ENCODE results near the gene NDST1. TPM values are rescaled to one million over a fixed set of nuclear protein-coding genes. Genes with fewer than 3 reads are reported as not detected.

The NDST1 gene
- polyA plus RNA-seq, 1 experiment: 89.7 TPM

GRCh38 chr5:150550286-150550685 is 42.4 kb downstream of the NDST1 start:
- Histone ChIP-seq H3K36me3 (ENCODE audit: control insufficient read depth, insufficient read depth, low read length) (peaks cover 48% of the 10 kb centered on the region), H3K4me3 (ENCODE audit: low read depth, low read length) (no peak overlapping the region), H3K27me3 (ENCODE audit: control insufficient read depth, insufficient read depth, low read length) (no peaks in the 10 kb centered on the region)
- CTCF ChIA-PET: interaction anchor here (1.5 to 2.4 kb wide), 3 partner anchors 10 to 103 kb away, joined by 5 to 12 read pairs (median 10); no protein-coding TSS in a partner anchor
- DNase-seq (ENCODE audit: low read depth): no peak
- POLR2A ChIA-PET: no interaction called here
- TF ChIP-seq CTCF (IDR thresholded peaks at IDR 0.05; ENCODE audit: insufficient read depth, low read depth, low read length): no peak

DNA sequence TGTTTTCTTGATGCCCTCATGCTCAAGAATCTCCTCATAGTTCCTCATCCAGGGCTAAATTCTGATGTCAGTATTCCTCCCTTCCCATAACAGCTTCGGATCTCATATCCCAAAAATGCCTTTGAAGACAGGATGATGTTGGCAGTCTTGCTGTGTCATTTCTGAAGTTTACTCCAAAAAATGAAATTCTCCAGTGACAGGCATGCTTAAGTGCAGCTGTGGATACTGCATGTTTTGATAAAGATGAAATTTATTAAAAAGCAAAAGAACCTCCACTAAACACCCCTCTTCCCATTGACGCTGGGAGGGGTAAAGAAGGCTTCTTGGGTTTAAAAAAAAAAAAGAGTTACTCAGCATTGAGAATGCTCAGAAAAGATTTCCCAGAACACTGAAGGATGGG is 43.1 kb downstream of the NDST1 start:
- ChIA-PET POLR2A (no interaction called here), CTCF (interaction anchor here (0.6 to 2.4 kb wide), 5 partner anchors 9 to 112 kb away, joined by 3 to 12 read pairs (median 5); no protein-coding TSS in a partner anchor)
- TF ChIP-seq CTCF (IDR thresholded peaks at IDR 0.05; ENCODE audit: insufficient read depth, low read depth, low read length): no peak
- no peak overlapping the region for H3K4me3 ChIP-seq (ENCODE audit: low read depth, low read length)
- no peak for DNase-seq (ENCODE audit: low read depth)
- H3K27me3 ChIP-seq (ENCODE audit: control insufficient read depth, insufficient read depth, low read length): no peaks in the 10 kb centered on the region
- peaks cover 46% of the 10 kb centered on the region for H3K36me3 ChIP-seq (ENCODE audit: control insufficient read depth, insufficient read depth, low read length)

DNA sequence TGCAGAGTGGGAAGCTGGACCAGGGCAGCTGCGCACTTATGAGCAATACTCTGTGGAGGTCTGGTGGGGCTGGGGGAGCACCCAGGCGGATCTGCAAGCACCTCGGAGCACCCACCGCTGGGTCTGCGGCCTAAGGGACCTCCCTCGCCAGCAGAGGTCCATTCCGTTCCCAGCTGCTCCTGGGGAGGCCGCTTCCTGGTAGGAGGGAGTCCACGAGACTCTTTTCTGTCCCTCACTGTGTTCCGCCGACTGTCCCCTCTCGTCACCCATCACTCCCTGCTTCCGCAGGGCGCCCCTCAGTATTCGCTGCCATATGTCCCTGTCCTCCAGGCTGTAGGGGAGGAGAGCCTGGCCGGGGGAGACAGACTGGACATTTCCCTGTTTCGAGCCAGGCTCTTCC is 45.5 kb downstream of the NDST1 start:
- CTCF ChIA-PET: interaction anchor here (0.8 to 1.1 kb wide), 2 partner anchors 9 to 94 kb away, joined by 4 to 6 read pairs; no protein-coding TSS in a partner anchor

DNA sequence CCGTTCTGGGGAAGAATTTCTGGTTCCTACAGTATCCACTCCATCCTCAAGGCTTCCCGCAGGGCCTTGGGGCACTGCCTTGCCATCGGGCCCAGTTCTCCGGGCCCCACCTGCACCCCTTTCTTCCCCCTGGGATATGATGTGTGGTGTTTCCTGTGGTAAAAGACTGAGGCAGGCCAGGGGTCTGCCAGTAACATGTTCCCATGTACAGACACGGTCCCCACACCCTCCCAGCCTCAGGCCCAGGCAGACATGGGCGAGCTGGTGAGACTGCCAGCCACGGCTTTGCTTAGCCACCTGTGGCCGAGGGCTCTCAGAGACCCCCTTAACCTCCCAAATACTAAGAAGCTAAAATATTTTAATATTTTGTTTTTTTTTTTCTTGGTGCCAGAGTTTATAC is 46.0 kb downstream of the NDST1 start:
- Histone ChIP-seq H3K27me3 (ENCODE audit: control insufficient read depth, insufficient read depth, low read length) (no peaks in the 10 kb centered on the region), H3K4me3 (ENCODE audit: low read depth, low read length) (no peak overlapping the region), H3K36me3 (ENCODE audit: control insufficient read depth, insufficient read depth, low read length) (peaks cover 36% of the 10 kb centered on the region)
- POLR2A ChIA-PET: no interaction called here
- CTCF ChIA-PET: interaction anchor here (0.6 to 0.9 kb wide), 3 partner anchors 10 to 161 kb away, joined by 3 to 4 read pairs (median 3); no protein-coding TSS in a partner anchor
- DNase-seq (ENCODE audit: low read depth): no peak
- TF ChIP-seq CTCF (IDR thresholded peaks at IDR 0.05; ENCODE audit: insufficient read depth, low read depth, low read length): no peak

More for the DNA sequence above, 45.5 kb downstream of the NDST1 start:
- H3K36me3 ChIP-seq (ENCODE audit: control insufficient read depth, insufficient read depth, low read length): peaks cover 37% of the 10 kb centered on the region
- no peak for DNase-seq (ENCODE audit: low read depth)
- POLR2A ChIA-PET: no interaction called here
- no peak overlapping the region for H3K4me3 ChIP-seq (ENCODE audit: low read depth, low read length)
- no peak for TF ChIP-seq CTCF (IDR thresholded peaks at IDR 0.05; ENCODE audit: insufficient read depth, low read depth, low read length)
- H3K27me3 ChIP-seq (ENCODE audit: control insufficient read depth, insufficient read depth, low read length): no peaks in the 10 kb centered on the region

DNA sequence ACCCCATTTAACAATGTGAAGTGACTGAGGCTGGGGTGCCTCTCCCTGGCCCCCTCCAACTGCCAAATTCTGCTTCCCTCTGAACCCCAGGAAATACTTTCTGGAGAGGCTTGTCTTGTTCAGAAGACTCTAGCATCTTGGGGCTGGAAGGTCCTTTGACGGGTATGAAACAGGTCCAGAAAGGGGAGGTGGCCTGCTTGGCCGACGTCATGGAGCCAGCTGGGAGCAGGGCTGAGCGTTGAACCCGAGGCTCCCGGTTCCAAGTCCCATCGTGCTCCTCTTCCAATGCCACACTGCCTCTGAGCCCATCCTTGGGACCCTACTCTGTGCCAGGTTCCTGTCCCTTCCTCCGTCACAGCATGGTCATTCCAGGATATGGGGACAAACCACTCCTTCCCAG is 46.9 kb downstream of the NDST1 start:
- TF ChIP-seq CTCF (IDR thresholded peaks at IDR 0.05; ENCODE audit: insufficient read depth, low read depth, low read length): no peak
- Histone ChIP-seq H3K4me3 (ENCODE audit: low read depth, low read length) (no peak overlapping the region), H3K36me3 (ENCODE audit: control insufficient read depth, insufficient read depth, low read length) (peaks cover 31% of the 10 kb centered on the region), H3K27me3 (ENCODE audit: control insufficient read depth, insufficient read depth, low read length) (no peaks in the 10 kb centered on the region)
- CTCF ChIA-PET: interaction anchor here (0.7 to 3.0 kb wide), 7 partner anchors 11 to 176 kb away, joined by 3 to 13 read pairs (median 4); partner anchors contain the start of gene RBM22
- POLR2A ChIA-PET: interaction anchor here (0.6 kb wide), 1 partner anchor 411 kb away, joined by 3 read pairs; no protein-coding TSS in a partner anchor
- DNase-seq (ENCODE audit: low read depth): no peak

All from BJ (cell line).